SK-N-SH (cell line): ENCODE results near the gene TOR1A. TPM values are rescaled to one million over a fixed set of nuclear protein-coding genes. Genes with fewer than 3 reads are reported as not detected.

ENCODE experiments used
- CTCF ChIA-PET: fragments of 300-600, 350-600 bp; formaldehyde crosslinking; extraction: SDS; loops from one replicate; lab custom pipeline; 2021; lab: Yijun Ruan, JAX
- POLR2A ChIA-PET: fragments of 350-600 bp; sonication (Branson Sonifier 250); formaldehyde crosslinking; extraction: SDS; loops from one replicate; lab custom pipeline; 2020; ENCODE audit warnings: antibody characterized with exemption, inconsistent platforms; lab: Yijun Ruan, JAX
- DNase-seq: peaks from one replicate; pipeline ENCODE4 v3.0.0; 2012
- H2AFZ ChIP-seq: fragments of 200-600 bp; sonication (generic); 2 replicates; pipeline ENCODE4 v1.8.1; 2016; ENCODE audit warnings: antibody characterized with exemption, mild to moderate bottlenecking, low read depth
- H3F3A ChIP-seq: fragments of 200-600 bp; sonication (generic); replicated peaks from 2 replicates; pipeline ENCODE3; 2016; ENCODE audit warnings: antibody characterized with exemption, mild to moderate bottlenecking; ENCODE audit not compliant: insufficient read depth
- H3K27ac ChIP-seq, 2 experiments: fragments of 200-500 bp in 1 of 2; fragments of 200-600 bp in 1 of 2; sonication (Bioruptor generic) in 1 of 2; sonication (generic), shearing (Covaris generic) in 1 of 2; 2 replicates each; pipeline versions ENCODE4 v1.5.1 to v1.6.1; 2014 to 2016; ENCODE audit warnings: low read depth in 2 of 2, inconsistent platforms in 1 of 2, low read length in 1 of 2, mild to moderate bottlenecking in 1 of 2, mixed read lengths in 1 of 2
- H3K27me3 ChIP-seq: fragments of 200-600 bp; sonication (generic), shearing (Covaris generic); 2 replicates; pipeline ENCODE4 v1.6.1; 2016; ENCODE audit warnings: mixed run types; ENCODE audit not compliant: insufficient read depth
- H3K36me3 ChIP-seq, 2 experiments: fragments of 200-500 bp in 1 of 2; fragments of 200-600 bp in 1 of 2; sonication (Bioruptor generic) in 1 of 2; sonication (generic) in 1 of 2; replicated peaks in 1 of 2; 2 replicates each; pipeline versions ENCODE3 to v1.5.1; 2014 to 2016; ENCODE audit warnings: low read length in 1 of 2, mild to moderate bottlenecking in 1 of 2; ENCODE audit not compliant: insufficient read depth in 2 of 2, control insufficient read depth in 1 of 2
- H3K4me1 ChIP-seq, 2 experiments: fragments of 200-500 bp in 1 of 2; fragments of 200-600 bp in 1 of 2; sonication (Bioruptor generic) in 1 of 2; sonication (generic), shearing (Covaris generic) in 1 of 2; 2 replicates each; pipeline versions ENCODE4 v1.5.1 to v1.6.1; 2014 to 2016; ENCODE audit warnings: low read depth in 1 of 2, low read length in 1 of 2, mixed run types in 1 of 2; ENCODE audit not compliant: insufficient read depth in 2 of 2, control insufficient read depth in 1 of 2
- H3K4me2 ChIP-seq: fragments of 200-600 bp; sonication (generic), shearing (Covaris generic); 2 replicates; pipeline ENCODE4 v1.6.1; 2017; ENCODE audit warnings: mixed run types
- H3K4me3 ChIP-seq, 2 experiments: fragments of 200-500 bp in 1 of 2; fragments of 200-600 bp in 1 of 2; sonication (Bioruptor generic) in 1 of 2; sonication (generic), shearing (Covaris generic) in 1 of 2; 2 replicates each; pipeline versions ENCODE4 v1.5.1 to v1.8.1; 2014 to 2016; ENCODE audit warnings: low read depth in 2 of 2, inconsistent platforms in 1 of 2, low read length in 1 of 2, mild to moderate bottlenecking in 1 of 2, mixed read lengths in 1 of 2, moderate library complexity in 1 of 2
- H3K79me2 ChIP-seq: fragments of 200-600 bp; sonication (generic); 2 replicates; pipeline ENCODE4 v1.8.1; 2017; ENCODE audit warnings: mild to moderate bottlenecking; ENCODE audit not compliant: insufficient read depth
- H3K9ac ChIP-seq: fragments of 200-600 bp; sonication (generic); 2 replicates; pipeline ENCODE4 v1.6.1; 2017; ENCODE audit warnings: mixed run types
- H3K9me2 ChIP-seq: fragments of 200-600 bp; sonication (generic); 2 replicates; pipeline ENCODE4 v1.6.1; 2017; ENCODE audit warnings: mixed run types
- H3K9me3 ChIP-seq: fragments of 200-600 bp; sonication (generic); 2 replicates; pipeline ENCODE4 v1.6.1; 2017; ENCODE audit warnings: mixed run types, mild to moderate bottlenecking, moderate library complexity
- H4K20me1 ChIP-seq: fragments of 200-600 bp; sonication (generic); 2 replicates; pipeline ENCODE4 v1.6.1; 2017; ENCODE audit warnings: mild to moderate bottlenecking, mixed run types; ENCODE audit not compliant: insufficient read depth
- ELF1 ChIP-seq: IDR thresholded peaks from 2 replicates; pipeline ENCODE4 v1.4.0; 2012
- FOXJ3 ChIP-seq: sonication (generic); formaldehyde crosslinking; IDR thresholded peaks from 2 replicates; pipeline ENCODE4 v1.5.1; 2020; ENCODE audit warnings: mild to moderate bottlenecking, missing genetic modification reagents
- GABPA ChIP-seq: IDR thresholded peaks from 2 replicates; pipeline ENCODE4 v1.4.0; 2012; ENCODE audit warnings: low read depth, mild to moderate bottlenecking
- JUND ChIP-seq: IDR thresholded peaks from 2 replicates; pipeline ENCODE4 v1.4.0; 2012
- MEF2A ChIP-seq: IDR thresholded peaks from 2 replicates; pipeline ENCODE4 v1.4.0; 2012; ENCODE audit warnings: low read depth, borderline replicate concordance
- RCOR1 ChIP-seq: fragments of 150-350 bp; IDR thresholded peaks from 2 replicates; pipeline ENCODE4 v1.6.1; 2017; ENCODE audit warnings: antibody characterized with exemption, low read length
- SIN3A ChIP-seq: IDR thresholded peaks from 2 replicates; pipeline ENCODE4 v1.6.1; 2012; ENCODE audit warnings: low read depth, mild to moderate bottlenecking, low read length, moderate library complexity, borderline replicate concordance
- TAF1 ChIP-seq: IDR thresholded peaks from 2 replicates; pipeline ENCODE4 v1.6.1; 2012; ENCODE audit warnings: low read depth, mild to moderate bottlenecking, low read length, moderate library complexity, borderline replicate concordance
- TEAD4 ChIP-seq: IDR thresholded peaks from 2 replicates; pipeline ENCODE4 v1.4.0; 2012; ENCODE audit warnings: mild to moderate bottlenecking, borderline replicate concordance; ENCODE audit not compliant: insufficient read depth
- YY1 ChIP-seq: IDR thresholded peaks from 2 replicates; pipeline ENCODE4 v1.4.0; 2012; ENCODE audit warnings: low read depth, mild to moderate bottlenecking
- WGBS: methylation state at CpG from one replicate; pipeline ENCODE4 v1.1.6; 2017; ENCODE audit warnings: low lambda C conversion rate; 5-methylcytosine and 5-hydroxymethylcytosine counted together
- polyA plus RNA-seq, 3 experiments: library from polyadenylated mRNA; depleted of rRNA; stranded (reverse); fragments of >200 nt; gene quantifications; 2 replicates each; pipeline ENCODE4 v1.2.3, GENCODE V29; 2012
- TF ChIP-seq, protein P1 (sequence below): IDR thresholded peaks from 2 replicates; pipeline ENCODE4 v1.4.0; 2012; ENCODE audit warnings: low read depth, borderline replicate concordance
- TF ChIP-seq, protein P2 (sequence below): IDR thresholded peaks from 2 replicates; pipeline ENCODE4 v1.4.0; 2012; ENCODE audit warnings: low read depth, borderline replicate concordance

Gene TOR1A
- polyA plus RNA-seq, 1 of the 3 experiments (the other 2 are of a cell fraction): 85.3 TPM

DNA sequence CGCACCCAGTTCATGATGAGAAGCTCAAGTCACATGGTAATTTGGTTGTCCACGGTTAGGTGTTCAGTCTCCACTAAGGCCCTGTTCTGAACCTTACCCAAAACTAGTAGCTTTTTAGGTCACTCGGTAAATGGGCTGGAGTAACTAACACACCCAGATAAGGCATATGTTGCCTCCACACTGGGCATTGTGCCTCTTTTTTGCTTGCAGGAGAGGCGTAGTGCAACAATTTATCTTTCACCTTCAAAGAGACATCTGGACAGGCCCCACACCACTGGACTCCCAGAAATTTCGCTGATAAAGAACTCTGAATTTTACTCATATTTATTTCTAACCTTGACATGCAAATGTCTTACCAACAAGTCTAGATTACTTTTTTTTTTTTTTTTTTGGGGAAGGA lies 54.3 kb downstream of the TOR1A start:
- ChIA-PET CTCF (interaction anchor here (1.2 to 1.8 kb wide), 2 partner anchors 32 to 127 kb away, joined by 4 to 6 read pairs; no protein-coding TSS in a partner anchor), POLR2A (no interaction called here)
- Histone ChIP-seq H3F3A (no peaks in the 10 kb centered on the region), H3K27ac (no peak overlapping the region), H3K36me3 (no peaks in the 10 kb centered on the region), H3K4me3 (no peak overlapping the region), H3K4me1 (no peaks in the 10 kb centered on the region; a peak in 1 of 4 replicates), H3K9ac (no peak overlapping the region), H3K9me3 (no peaks in the 10 kb centered on the region), H2AFZ (no peak overlapping the region), H3K79me2 (no peaks in the 10 kb centered on the region), H3K9me2 (no peaks in the 10 kb centered on the region), H4K20me1 (no peaks in the 10 kb centered on the region), H3K4me2 (no peak overlapping the region), H3K27me3 (no peaks in the 10 kb centered on the region)
- no peak for DNase-seq
- 81% methylated on average over 5 of the region's 5 CpGs for WGBS
- TF ChIP-seq, protein P1, sequence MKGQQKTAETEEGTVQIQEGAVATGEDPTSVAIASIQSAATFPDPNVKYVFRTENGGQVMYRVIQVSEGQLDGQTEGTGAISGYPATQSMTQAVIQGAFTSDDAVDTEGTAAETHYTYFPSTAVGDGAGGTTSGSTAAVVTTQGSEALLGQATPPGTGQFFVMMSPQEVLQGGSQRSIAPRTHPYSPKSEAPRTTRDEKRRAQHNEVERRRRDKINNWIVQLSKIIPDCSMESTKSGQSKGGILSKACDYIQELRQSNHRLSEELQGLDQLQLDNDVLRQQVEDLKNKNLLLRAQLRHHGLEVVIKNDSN: no peak
- TF ChIP-seq TAF1 (no peak), JUND (no peak), TEAD4 (no peak)
- TF ChIP-seq, protein P2, sequence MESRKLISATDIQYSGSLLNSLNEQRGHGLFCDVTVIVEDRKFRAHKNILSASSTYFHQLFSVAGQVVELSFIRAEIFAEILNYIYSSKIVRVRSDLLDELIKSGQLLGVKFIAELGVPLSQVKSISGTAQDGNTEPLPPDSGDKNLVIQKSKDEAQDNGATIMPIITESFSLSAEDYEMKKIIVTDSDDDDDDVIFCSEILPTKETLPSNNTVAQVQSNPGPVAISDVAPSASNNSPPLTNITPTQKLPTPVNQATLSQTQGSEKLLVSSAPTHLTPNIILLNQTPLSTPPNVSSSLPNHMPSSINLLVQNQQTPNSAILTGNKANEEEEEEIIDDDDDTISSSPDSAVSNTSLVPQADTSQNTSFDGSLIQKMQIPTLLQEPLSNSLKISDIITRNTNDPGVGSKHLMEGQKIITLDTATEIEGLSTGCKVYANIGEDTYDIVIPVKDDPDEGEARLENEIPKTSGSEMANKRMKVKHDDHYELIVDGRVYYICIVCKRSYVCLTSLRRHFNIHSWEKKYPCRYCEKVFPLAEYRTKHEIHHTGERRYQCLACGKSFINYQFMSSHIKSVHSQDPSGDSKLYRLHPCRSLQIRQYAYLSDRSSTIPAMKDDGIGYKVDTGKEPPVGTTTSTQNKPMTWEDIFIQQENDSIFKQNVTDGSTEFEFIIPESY: no peak

DNA sequence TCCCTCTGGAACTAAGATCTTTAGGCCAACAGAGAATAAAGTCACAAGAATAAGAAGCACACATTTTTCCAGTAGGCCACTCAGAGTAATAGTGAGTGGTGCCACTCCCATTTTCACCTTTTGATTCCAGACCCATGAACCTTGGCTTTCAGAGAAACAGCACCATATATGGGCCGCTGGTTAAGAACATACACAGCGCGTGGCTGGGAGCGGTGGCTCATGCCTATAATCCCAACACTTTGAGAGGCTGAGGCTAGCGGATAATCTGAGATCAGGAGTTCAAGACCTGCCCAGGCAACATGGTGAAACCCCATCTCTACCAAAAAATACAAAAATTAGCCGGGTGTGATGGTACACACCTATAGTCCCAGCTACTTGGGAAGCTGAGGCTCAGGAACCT lies 55.5 kb downstream of the TOR1A start:
- 94% methylated on average over 6 of the region's 6 CpGs for WGBS
- Histone ChIP-seq H3K9me3 (no peaks in the 10 kb centered on the region), H3K27me3 (no peaks in the 10 kb centered on the region), H3K79me2 (no peaks in the 10 kb centered on the region), H2AFZ (no peak overlapping the region), H3K4me2 (no peak overlapping the region), H3F3A (no peaks in the 10 kb centered on the region), H3K27ac (no peak overlapping the region), H3K4me1 (no peaks in the 10 kb centered on the region), H3K4me3 (no peak overlapping the region), H3K9me2 (no peaks in the 10 kb centered on the region), H3K9ac (no peak overlapping the region), H4K20me1 (no peaks in the 10 kb centered on the region), H3K36me3 (no peaks in the 10 kb centered on the region)
- CTCF ChIA-PET: interaction anchor here (1.8 to 2.9 kb wide), 2 partner anchors 30 to 42 kb away, joined by 6 to 14 read pairs; no protein-coding TSS in a partner anchor
- POLR2A ChIA-PET: no interaction called here
- DNase-seq: no peak
- TF ChIP-seq TEAD4 (no peak), YY1 (no peak), SIN3A (no peak), MEF2A (no peak), RCOR1 (no peak), JUND (no peak), GABPA (no peak), ELF1 (no peak), FOXJ3 (no peak)
- TF ChIP-seq, protein P2: no peak
- TF ChIP-seq, protein P1: no peak
